Measurements from ENCODE around the gene PARS2.
A peak's percentile ranks its signal among the peaks of the same experiment; 100 is the strongest.

DNA sequence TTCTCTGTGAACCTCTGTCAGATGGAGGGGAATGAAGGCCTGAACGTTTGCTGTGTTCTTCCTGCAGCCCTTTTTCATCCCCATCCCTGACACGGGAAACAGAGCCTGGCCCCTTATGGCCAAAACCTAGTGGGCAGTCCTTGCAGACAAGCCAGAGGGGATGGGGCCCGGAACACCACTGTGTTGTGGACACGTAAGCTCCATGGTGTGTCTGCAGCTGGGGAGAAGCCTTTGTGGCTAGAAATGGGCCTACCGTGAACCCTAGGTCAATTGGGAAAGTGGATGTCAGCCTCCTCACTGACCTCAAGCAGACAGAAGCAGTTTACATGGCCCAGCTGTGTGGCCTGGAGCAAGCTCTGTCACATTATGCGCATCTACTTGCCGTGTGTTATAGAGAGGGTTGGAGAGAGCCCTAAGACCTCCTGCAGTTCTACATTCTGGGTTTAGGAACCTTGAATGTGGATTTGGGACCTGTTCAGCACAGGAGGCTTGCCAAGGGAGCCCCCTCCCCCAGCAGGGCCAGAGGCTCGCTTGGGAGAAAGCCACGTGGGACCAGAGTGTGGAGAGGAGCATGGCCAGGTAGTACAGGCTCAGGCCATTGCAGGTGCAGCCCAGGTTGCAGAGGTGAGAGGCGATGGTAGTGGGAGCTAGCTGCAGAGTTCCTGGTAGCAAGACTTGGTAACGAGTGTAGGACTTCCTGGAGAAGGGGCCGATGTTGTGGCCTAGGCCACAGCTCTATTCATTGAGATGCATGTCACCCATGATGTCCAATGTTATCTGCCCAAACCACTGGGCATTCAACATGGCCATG lies 20.7 kb downstream of the PARS2 start:
- TF ChIP-seq CTCF (IDR thresholded peaks at IDR 0.05; ENCODE audit: low read depth, low read length, missing input control) (no peak), YY1 (IDR thresholded peaks at IDR 0.05) (no peak), EGR1 (IDR thresholded peaks at IDR 0.05; ENCODE audit: low read depth in 2 of 2) (no peak), NR2F2 (IDR thresholded peaks at IDR 0.05) (peak; percentile 20), HNF4G (IDR thresholded peaks at IDR 0.05) (no peak), ZBTB33 (IDR thresholded peaks at IDR 0.05) (no peak), GABPA (IDR thresholded peaks at IDR 0.05 in 1 of 2, conservative IDR thresholded peaks at IDR 0.05 in 1 of 2) (no peak), TAF1 (conservative IDR thresholded peaks at IDR 0.05) (no peak), FOXA1 (IDR thresholded peaks at IDR 0.05) (no peak)
- TF ChIP-seq, protein P1, sequence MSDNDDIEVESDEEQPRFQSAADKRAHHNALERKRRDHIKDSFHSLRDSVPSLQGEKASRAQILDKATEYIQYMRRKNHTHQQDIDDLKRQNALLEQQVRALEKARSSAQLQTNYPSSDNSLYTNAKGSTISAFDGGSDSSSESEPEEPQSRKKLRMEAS (IDR thresholded peaks at IDR 0.05): no peak
- TF ChIP-seq, protein P2, sequence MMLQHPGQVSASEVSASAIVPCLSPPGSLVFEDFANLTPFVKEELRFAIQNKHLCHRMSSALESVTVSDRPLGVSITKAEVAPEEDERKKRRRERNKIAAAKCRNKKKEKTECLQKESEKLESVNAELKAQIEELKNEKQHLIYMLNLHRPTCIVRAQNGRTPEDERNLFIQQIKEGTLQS (IDR thresholded peaks at IDR 0.05): no peak

Measured in liver (tissue), 3 donors.